Measurements from ENCODE around the gene PCLO. TPM values are rescaled to one million over a fixed set of nuclear protein-coding genes. Genes with fewer than 3 reads are reported as not detected.

The PCLO gene
- total RNA-seq, 1 experiment from 2014 or later = 3.0 TPM

GRCh38 chr7:83109352-83109751, 53.3 kb downstream of the PCLO start:
- DNase-seq (ENCODE audit: low spot score) (no peak), ATAC-seq (no peak)
- Mint-ChIP-seq H3K9me3 (no peaks in the 10 kb centered on the region), H3K4me1 (peaks cover 13% of the 10 kb centered on the region), H3K36me3 (no peaks in the 10 kb centered on the region), H3K27ac (no peak overlapping the region), H3K27me3 (ENCODE audit: low read depth) (no peaks in the 10 kb centered on the region), H3K4me3 (no peak overlapping the region)
- ChIA-PET CTCF (no interaction called here), POLR2A (no interaction called here)
- TF ChIP-seq ATF2 (CRISPR knock-in tag; IDR thresholded peaks at IDR 0.05; ENCODE audit: borderline replicate concordance, low read depth) (no peak), GTF2I (CRISPR knock-in tag; conservative IDR thresholded peaks at IDR 0.05) (no peak), CREM (CRISPR knock-in tag; IDR thresholded peaks at IDR 0.05) (no peak), TEAD4 (CRISPR knock-in tag; IDR thresholded peaks at IDR 0.05) (no peak), NFE2L1 (CRISPR knock-in tag; IDR thresholded peaks at IDR 0.05) (no peak), RORB (CRISPR knock-in tag; IDR thresholded peaks at IDR 0.05) (no peak), FOXP1 (CRISPR knock-in tag; IDR thresholded peaks at IDR 0.05; ENCODE audit: borderline replicate concordance) (no peak), JAZF1 (CRISPR knock-in tag; IDR thresholded peaks at IDR 0.05) (no peak), ARID4B (CRISPR knock-in tag; IDR thresholded peaks at IDR 0.05; ENCODE audit: borderline replicate concordance) (no peak), ZBTB43 (CRISPR knock-in tag; IDR thresholded peaks at IDR 0.05) (no peak), PREB (CRISPR knock-in tag; IDR thresholded peaks at IDR 0.05; ENCODE audit: borderline replicate concordance) (no peak), ATF1 (CRISPR knock-in tag; IDR thresholded peaks at IDR 0.05) (no peak), ZNF416 (CRISPR knock-in tag; IDR thresholded peaks at IDR 0.05) (no peak), CREB1 (CRISPR knock-in tag; IDR thresholded peaks at IDR 0.05) (no peak)

GRCh38 chr7:83105948-83106347, 56.7 kb downstream of the PCLO start:
- Mint-ChIP-seq H3K27me3 (ENCODE audit: low read depth) (no peaks in the 10 kb centered on the region), H3K36me3 (no peaks in the 10 kb centered on the region), H3K4me3 (no peak overlapping the region), H3K9me3 (no peaks in the 10 kb centered on the region), H3K27ac (peak overlapping the region; percentile 7; the same call in 1 of the 2 replicates), H3K4me1 (peaks cover 6% of the 10 kb centered on the region; the same call in 1 of the 2 replicates)
- 0 out of 2 replicates have a peak, but pooled peaks have one; percentile 39 for TF ChIP-seq ZNF121 (CRISPR knock-in tag; IDR thresholded peaks at IDR 0.05)
- no peak for TF ChIP-seq ZSCAN18 (CRISPR knock-in tag; IDR thresholded peaks at IDR 0.05)
- ATAC-seq (peak; percentile 91), DNase-seq (ENCODE audit: low spot score) (no peak)
- POLR2A ChIA-PET = no interaction called here
- CTCF ChIA-PET = no interaction called here

Measured in WTC11 (cell line).